K562 (cell line): Measurements from ENCODE around the gene FAM193A. TPM values are rescaled to one million over a fixed set of nuclear protein-coding genes. Genes with fewer than 3 reads are reported as not detected.
"Not testable (repeated sequence)": the region's sequence is repeated elsewhere in the genome, so short reads cannot be mapped to it uniquely, and the experiment has no call there.

Experiments used
- ATAC-seq: fragments of 200-7000 bp; cut with Tn5 transposase; 3 replicates; pipeline ENCODE4 v1.9.1; 2020; ENCODE audit warnings: moderate library complexity
- BruUV-seq: library from RNA; stranded (reverse); fragments of 400-500 nt; replicated peaks from 2 replicates; lab custom pipeline; 2021; lab: Mats Ljungman, UMichigan
- CTCF ChIA-PET: fragments of 300-600 bp; formaldehyde crosslinking; extraction: SDS; loops from one replicate; lab custom pipeline; 2021; ENCODE audit warnings: low intra/inter-chr PET ratio; lab: Yijun Ruan, JAX
- POLR2A ChIA-PET: fragments of 300-600, 350-650 bp; sonication (Branson Sonifier 250); formaldehyde crosslinking; extraction: SDS; loops from one replicate; lab custom pipeline; 2021; ENCODE audit warnings: antibody characterized with exemption, inconsistent platforms; lab: Yijun Ruan, JAX
- DNase-seq, 4 experiments: peaks; one replicate each; pipeline versions ENCODE4 v3.0.0 to v3.0.0-alpha.2; 2011 to 2018; ENCODE audit warnings: low spot score in 3 of 4, mixed read lengths in 3 of 4; ENCODE audit errors: extremely low read depth in 1 of 4
- FAIRE-seq: peaks from 2 replicates; lab custom pipeline; 2011; peaks lifted over from hg19 to GRCh38; lab: Jason Lieb, UNC
- H2AFZ ChIP-seq: 2 replicates; pipeline ENCODE4 v1.6.0; 2011; ENCODE audit warnings: low read depth, low read length, control low read depth, inconsistent platforms
- H3K27ac ChIP-seq: fragments of 200-600 bp; 3 replicates; pipeline ENCODE4 v1.8.0; 2011; ENCODE audit warnings: low read depth, mild to moderate bottlenecking, control low read depth, inconsistent platforms, low read length, moderate library complexity, mixed read lengths; ENCODE audit errors: extremely low read depth
- H3K27me3 ChIP-seq, 2 experiments: fragments of 300-600 bp in 1 of 2; 2 replicates in 1 of 2; 3 replicates in 1 of 2; pipeline versions ENCODE4 v1.6.0 to v1.8.0; 2011; ENCODE audit warnings: inconsistent platforms in 2 of 2, low read length in 2 of 2, mild to moderate bottlenecking in 1 of 2, mixed read lengths in 1 of 2, moderate library complexity in 1 of 2; ENCODE audit not compliant: control insufficient read depth in 2 of 2, insufficient read depth in 2 of 2
- H3K36me3 ChIP-seq: fragments of 300-600 bp; 3 replicates; pipeline ENCODE4 v1.8.0; 2011; ENCODE audit warnings: mild to moderate bottlenecking, low read length, inconsistent platforms; ENCODE audit not compliant: control insufficient read depth, insufficient read depth
- H3K4me1 ChIP-seq, 2 experiments: fragments of 200-600 bp in 1 of 2; replicated peaks in 1 of 2; 2 replicates in 1 of 2; 3 replicates in 1 of 2; pipeline versions ENCODE4 v1.5.1 to v1.8.0; 2011; ENCODE audit warnings: inconsistent platforms in 2 of 2, low read length in 2 of 2, mild to moderate bottlenecking in 1 of 2, mixed read lengths in 1 of 2, moderate library complexity in 1 of 2; ENCODE audit not compliant: control insufficient read depth in 2 of 2, insufficient read depth in 2 of 2
- H3K4me2 ChIP-seq: 2 replicates; pipeline ENCODE4 v1.6.1; 2011; ENCODE audit warnings: low read length, control low read depth, inconsistent platforms, mixed read lengths; ENCODE audit not compliant: insufficient read depth
- H3K4me3 ChIP-seq: fragments of 200-600 bp; sonication (generic), shearing (Covaris generic); 2 replicates; pipeline ENCODE4 v1.5.1; 2016; ENCODE audit warnings: control low read depth, inconsistent platforms
- H3K79me2 ChIP-seq: fragments of 200-600 bp; 3 replicates; pipeline ENCODE4 v1.8.0; 2011; ENCODE audit warnings: low read length, inconsistent platforms; ENCODE audit not compliant: control insufficient read depth, insufficient read depth
- H3K9ac ChIP-seq, 2 experiments: 2 replicates each; pipeline versions ENCODE4 v1.6.0 to v1.6.1; 2011; ENCODE audit warnings: low read depth in 2 of 2, low read length in 2 of 2, control low read depth in 1 of 2, inconsistent platforms in 1 of 2, mild to moderate bottlenecking in 1 of 2, mixed read lengths in 1 of 2; ENCODE audit not compliant: insufficient read depth in 1 of 2
- H3K9me1 ChIP-seq: one replicate; pipeline ENCODE4 v1.6.0; 2011; ENCODE audit warnings: inconsistent platforms, mild to moderate bottlenecking, low read length, moderate library complexity; ENCODE audit not compliant: control insufficient read depth, insufficient read depth
- H3K9me3 ChIP-seq: replicated peaks from 2 replicates; pipeline ENCODE4 v1.5.1; 2011; ENCODE audit warnings: low read depth, low read length, inconsistent platforms; ENCODE audit not compliant: control insufficient read depth, insufficient read depth
- H4K20me1 ChIP-seq: replicated peaks from 2 replicates; pipeline ENCODE4 v1.6.1; 2011; ENCODE audit warnings: low read length, inconsistent platforms, mixed read lengths; ENCODE audit not compliant: control insufficient read depth, insufficient read depth
- ARID1B ChIP-seq: fragments of 450-650 bp; IDR thresholded peaks from 2 replicates; pipeline ENCODE4 v1.6.1; 2016; ENCODE audit warnings: antibody characterized with exemption, mild to moderate bottlenecking, inconsistent platforms
- CBFA2T3 ChIP-seq: fragments of 450-650 bp; IDR thresholded peaks from 2 replicates; pipeline ENCODE4 v1.6.1; 2017
- DPF2 ChIP-seq: fragments of 450-650 bp; IDR thresholded peaks from 2 replicates; pipeline ENCODE4 v1.6.1; 2016
- E2F8 ChIP-seq: fragments of 450-650 bp; IDR thresholded peaks from 2 replicates; pipeline ENCODE4 v1.7.1; 2018; ENCODE audit warnings: mild to moderate bottlenecking, low read depth; ENCODE audit not compliant: partially characterized antibody
- GATA2 ChIP-seq: sonication (generic); formaldehyde crosslinking; IDR thresholded peaks from 2 replicates; pipeline ENCODE4 v1.4.0; 2020; ENCODE audit warnings: mild to moderate bottlenecking, missing genetic modification reagents
- KDM1A ChIP-seq, 2 experiments: fragments of 450-650 bp; IDR thresholded peaks; 2 replicates each; pipeline ENCODE4 v1.6.1; 2016; ENCODE audit warnings: mild to moderate bottlenecking in 2 of 2
- MEF2A ChIP-seq: IDR thresholded peaks from 2 replicates; pipeline ENCODE4 v1.6.1; 2011; ENCODE audit warnings: low read depth, mild to moderate bottlenecking, low read length, moderate library complexity; ENCODE audit not compliant: control insufficient read depth
- NCOR1 ChIP-seq: fragments of 450-650 bp; IDR thresholded peaks from 2 replicates; pipeline ENCODE4 v1.6.1; 2016; ENCODE audit warnings: mild to moderate bottlenecking, moderate library complexity
- NFYB ChIP-seq: IDR thresholded peaks from 2 replicates; pipeline ENCODE4 v1.6.1; 2011; ENCODE audit warnings: mild to moderate bottlenecking, moderate library complexity; ENCODE audit not compliant: insufficient read length; ENCODE audit errors: extremely low read depth
- PML ChIP-seq: IDR thresholded peaks from 2 replicates; pipeline ENCODE4 v1.6.1; 2012; ENCODE audit warnings: low read length, inconsistent platforms
- POLR2AphosphoS5 ChIP-seq: IDR thresholded peaks from 2 replicates; pipeline ENCODE4 v1.6.1; 2011; ENCODE audit warnings: mild to moderate bottlenecking, low read depth, low read length, moderate library complexity; ENCODE audit not compliant: control insufficient read depth, insufficient read depth
- RAD51 ChIP-seq: fragments of 450-650 bp; IDR thresholded peaks from 2 replicates; pipeline ENCODE4 v1.7.1; 2016; ENCODE audit warnings: low read depth, mild to moderate bottlenecking, borderline replicate concordance
- RCOR1 ChIP-seq, 2 experiments: IDR thresholded peaks; 2 replicates each; pipeline ENCODE4 v1.6.1; 2012; ENCODE audit warnings: low read depth in 2 of 2, low read length in 2 of 2, borderline replicate concordance in 1 of 2, improper control_type of control experiment in 1 of 2
- SETDB1 ChIP-seq: IDR thresholded peaks from one replicate; pipeline ENCODE4 v1.6.1; 2012; ENCODE audit warnings: low read length, control low read depth, inconsistent platforms
- SMARCA4 ChIP-seq: fragments of 450-650 bp; IDR thresholded peaks from 2 replicates; pipeline ENCODE4 v1.6.1; 2016
- STAT5A ChIP-seq: IDR thresholded peaks from 2 replicates; pipeline ENCODE4 v1.6.1; 2012; ENCODE audit warnings: low read length, inconsistent platforms, borderline replicate concordance
- TAL1 ChIP-seq: fragments of 450-650 bp; IDR thresholded peaks from 2 replicates; pipeline ENCODE4 v1.6.1; 2016; ENCODE audit warnings: mild to moderate bottlenecking
- ZNF717 ChIP-seq: fragments of 250-450 bp; sonication (Bioruptor Pico); IDR thresholded peaks from 2 replicates; pipeline ENCODE4 v1.5.0; 2021
- WGBS: fragments of 100-300 bp; shearing (Covaris generic); methylation state at CpG from one replicate; pipeline ENCODE4 v1.1.6; 2016; ENCODE audit warnings: low coverage, mixed read lengths; ENCODE audit not compliant: insufficient coverage; ENCODE audit errors: missing lambda C conversion rate; 5-methylcytosine and 5-hydroxymethylcytosine counted together
- in situ Hi-C: fragments of 300-500 bp; cut with MboI; formaldehyde crosslinking; loops from 4 replicates; pipeline ENCODE4 v1.15.0; 2018; ENCODE audit warnings: inconsistent platforms, mixed read lengths
- intact Hi-C: fragments of 100-400 bp; cut with micrococcal nuclease; formaldehyde crosslinking; loops from 2 replicates; pipeline ENCODE4 v1.14.2; 2022
- polyA plus RNA-seq, 8 experiments: library from polyadenylated mRNA; depleted of rRNA in 4 of 8; stranded (reverse) in 5 of 8; unstranded in 3 of 8; fragments of >200 nt; fragmentation: Nextera tagmentation in 2 of 8; fragmentation: Illumina TruSeq in 1 of 8; extraction: Ambion mirVana in 2 of 8; extraction: Trizol in 1 of 8; gene quantifications; 2 replicates each; pipeline versions ENCODE4 v1.2.1 to v1.2.3, GENCODE V29; 2011 to 2014; ENCODE audit warnings: inconsistent platforms in 1 of 8, missing spikeins in 1 of 8
- total RNA-seq, 7 experiments: library from RNA; depleted of rRNA in 6 of 7; stranded (reverse); fragments of >200 nt in 6 of 7; fragmentation: Illumina TruSeq in 2 of 7; extraction: Trizol in 2 of 7; gene quantifications; 2 replicates each; pipeline versions ENCODE4 v1.2.1 to v1.2.3, GENCODE V29; 2011 to 2021; ENCODE audit warnings: low replicate concordance in 1 of 7
- TF ChIP-seq, protein P1 (sequence below): sonication (generic); formaldehyde crosslinking; IDR thresholded peaks from 2 replicates; pipeline ENCODE4 v1.8.1; 2022; ENCODE audit warnings: missing genetic modification reagents

The FAM193A gene
- total and polyA plus RNA-seq, 9 of the 15 experiments (the other 6 are each of a cell fraction or from before 2014, with no cell fraction given) = 0.46 to 24.6 (median 9.6) TPM

DNA sequence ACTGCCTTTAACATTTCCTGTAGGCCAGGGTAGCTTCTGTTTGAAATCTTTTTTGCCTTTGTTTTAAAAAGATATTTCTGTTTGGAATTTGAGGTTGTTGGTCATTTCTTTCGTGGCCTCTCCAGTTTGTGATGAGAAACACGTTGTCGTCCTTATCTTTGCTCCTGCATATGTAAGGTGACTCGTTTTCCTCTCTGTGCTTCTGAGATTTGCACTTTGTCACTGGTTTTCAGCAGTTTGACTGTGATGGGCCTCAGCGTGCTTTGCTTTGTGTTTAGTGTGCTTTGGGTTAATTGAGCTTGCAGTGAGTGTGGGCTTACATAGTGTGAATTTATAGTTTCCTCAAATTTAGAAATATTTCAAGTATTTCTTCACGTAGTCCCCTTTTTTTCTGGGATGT lies 81.5 kb downstream of the FAM193A start (continued):
- TF ChIP-seq STAT5A (peak; percentile 20; the same call in 1 of the 2 replicates), E2F8 (no peak), DPF2 (peak; percentile 44; the same call in 1 of the 2 replicates), SETDB1 (no peak), POLR2AphosphoS5 (peak; percentile 42; the same call in 1 of the 2 replicates), TAL1 (peak; percentile 70; the same call in 1 of the 2 replicates), ZNF717 (CRISPR knock-in tag) (no peak), SMARCA4 (peak; percentile 65; the same call in 1 of the 2 replicates), RCOR1 (IDR thresholded peaks at IDR 0.05; ENCODE audit: borderline replicate concordance in 1 of 2, low read depth in 2 of 2, low read length in 2 of 2) (peak in 1 of 2 experiments; percentile 83; a peak in 1 of 4 replicates), GATA2 (CRISPR knock-in tag) (peak; percentile 54; the same call in 1 of the 2 replicates), NCOR1 (peak; percentile 33; the same call in 1 of the 2 replicates), CBFA2T3 (peak; percentile 85), MEF2A (0 out of 2 replicates have a peak, but pooled peaks have one; percentile 14), RAD51 (no peak), PML (0 out of 2 replicates have a peak, but pooled peaks have one; percentile 21), ARID1B (peak; percentile 80), KDM1A (IDR thresholded peaks at IDR 0.05) (peak; percentile 91 to 92), NFYB (no peak)
- TF ChIP-seq, protein P1, sequence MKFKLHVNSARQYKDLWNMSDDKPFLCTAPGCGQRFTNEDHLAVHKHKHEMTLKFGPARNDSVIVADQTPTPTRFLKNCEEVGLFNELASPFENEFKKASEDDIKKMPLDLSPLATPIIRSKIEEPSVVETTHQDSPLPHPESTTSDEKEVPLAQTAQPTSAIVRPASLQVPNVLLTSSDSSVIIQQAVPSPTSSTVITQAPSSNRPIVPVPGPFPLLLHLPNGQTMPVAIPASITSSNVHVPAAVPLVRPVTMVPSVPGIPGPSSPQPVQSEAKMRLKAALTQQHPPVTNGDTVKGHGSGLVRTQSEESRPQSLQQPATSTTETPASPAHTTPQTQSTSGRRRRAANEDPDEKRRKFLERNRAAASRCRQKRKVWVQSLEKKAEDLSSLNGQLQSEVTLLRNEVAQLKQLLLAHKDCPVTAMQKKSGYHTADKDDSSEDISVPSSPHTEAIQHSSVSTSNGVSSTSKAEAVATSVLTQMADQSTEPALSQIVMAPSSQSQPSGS (CRISPR knock-in tag) = no peak

GRCh38 chr4:2618729-2619128 lies 82.3 kb downstream of the FAM193A start:
- H3K4me1 ChIP-seq, DNase-seq, H3K9me3 ChIP-seq, FAIRE-seq, H3K4me2 ChIP-seq, CTCF ChIA-PET, intact Hi-C loops, H3K9ac ChIP-seq, H3K9me1 ChIP-seq, in situ Hi-C loops, H3K27me3 ChIP-seq, ATAC-seq, H3K4me3 ChIP-seq, H3K36me3 ChIP-seq, H3K27ac ChIP-seq, BruUV-seq, H2AFZ ChIP-seq: not testable (repeated sequence)
- POLR2A ChIA-PET = interaction anchor here (1.2 kb wide), 1 partner anchor 11 kb away, joined by 4 read pairs; no protein-coding TSS in a partner anchor
- WGBS = 96% methylated on average over 9 of the region's 9 CpGs
- Histone ChIP-seq H4K20me1 (peaks cover 26% of the 10 kb centered on the region), H3K79me2 (peaks cover 87% of the 10 kb centered on the region)
